DMS153 (cell line): ENCODE measurements around the gene MRPS27.
"Not testable (repeated sequence)": the region's sequence is repeated elsewhere in the genome, so short reads cannot be mapped to it uniquely, and the experiment has no call there.

Source experiments
- DNase-seq: peaks from one replicate; lab custom pipeline; 2025; lab: John Stamatoyannopoulos, UW

Gene MRPS27

DNA sequence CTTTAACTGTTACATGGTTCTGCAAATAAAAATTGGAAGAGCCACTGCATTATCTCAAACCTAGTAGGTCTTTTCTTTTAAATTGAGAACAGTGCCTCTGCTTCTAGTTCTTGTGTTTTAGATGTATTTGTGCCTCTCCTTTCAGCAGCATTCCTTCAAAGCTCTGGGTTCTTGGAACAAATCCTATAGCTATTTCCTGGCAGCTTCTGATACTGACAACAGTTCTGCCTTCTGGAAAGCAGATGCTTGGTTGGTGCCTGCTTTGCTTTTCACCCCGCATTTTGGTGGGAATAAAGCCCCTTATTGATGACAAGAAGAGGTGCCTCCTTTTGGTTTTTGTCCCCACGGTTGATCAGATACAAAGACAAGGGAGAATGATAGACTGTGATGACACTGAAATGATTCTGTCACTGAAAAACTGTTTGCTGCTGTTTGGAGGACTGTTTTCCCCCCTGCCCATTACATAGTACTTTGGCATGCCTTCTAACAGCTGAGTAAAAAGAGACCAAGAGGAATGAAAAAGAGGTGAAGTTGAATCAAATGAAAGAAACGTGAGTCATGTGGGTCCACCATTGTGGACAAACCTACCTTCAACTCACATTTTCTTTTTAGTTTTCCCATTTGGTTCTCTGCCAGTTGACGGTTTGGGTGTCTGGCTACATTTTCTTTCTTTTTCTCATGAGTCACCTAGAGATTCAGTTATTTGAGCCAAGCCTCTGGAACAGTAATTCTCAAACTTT is 5.7 kb upstream of the MRPS27 start:
- DNase-seq: no peak

DNA sequence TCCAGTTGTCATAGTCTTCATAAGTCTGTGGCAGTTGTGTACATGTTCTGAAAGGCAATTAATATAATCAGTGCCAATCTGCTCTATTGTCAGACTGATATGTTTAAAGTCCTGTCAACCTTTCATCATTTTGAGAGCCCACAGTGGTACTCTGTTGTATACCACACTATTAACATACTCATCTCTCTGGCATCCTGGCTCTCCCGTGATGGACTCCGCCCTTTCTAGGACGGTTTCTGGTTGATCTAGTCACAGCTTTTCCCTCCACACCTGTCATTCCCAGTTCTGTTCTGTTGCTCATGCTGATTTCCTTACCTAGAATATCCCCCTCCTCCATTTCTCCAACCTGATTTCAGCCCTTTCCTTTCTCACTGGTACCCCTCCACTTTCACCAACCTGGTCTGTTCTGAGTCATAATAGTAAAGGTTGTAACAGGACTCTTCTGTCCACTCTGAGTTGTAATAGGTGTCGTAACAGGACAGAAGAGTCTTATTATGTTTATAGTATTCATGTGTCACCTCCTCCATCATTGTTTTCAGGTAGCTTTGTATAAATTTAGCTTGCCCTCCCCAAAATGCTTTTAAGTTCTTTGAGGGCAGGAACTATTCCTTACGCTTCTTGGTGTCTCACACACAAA is 4.3 kb upstream of the MRPS27 start:
- DNase-seq: no peak

- not testable (repeated sequence) for DNase-seq
These were observed 535 bp downstream of the MRPS27 start for GRCh38 chr5:72319435-72319975.

DNA sequence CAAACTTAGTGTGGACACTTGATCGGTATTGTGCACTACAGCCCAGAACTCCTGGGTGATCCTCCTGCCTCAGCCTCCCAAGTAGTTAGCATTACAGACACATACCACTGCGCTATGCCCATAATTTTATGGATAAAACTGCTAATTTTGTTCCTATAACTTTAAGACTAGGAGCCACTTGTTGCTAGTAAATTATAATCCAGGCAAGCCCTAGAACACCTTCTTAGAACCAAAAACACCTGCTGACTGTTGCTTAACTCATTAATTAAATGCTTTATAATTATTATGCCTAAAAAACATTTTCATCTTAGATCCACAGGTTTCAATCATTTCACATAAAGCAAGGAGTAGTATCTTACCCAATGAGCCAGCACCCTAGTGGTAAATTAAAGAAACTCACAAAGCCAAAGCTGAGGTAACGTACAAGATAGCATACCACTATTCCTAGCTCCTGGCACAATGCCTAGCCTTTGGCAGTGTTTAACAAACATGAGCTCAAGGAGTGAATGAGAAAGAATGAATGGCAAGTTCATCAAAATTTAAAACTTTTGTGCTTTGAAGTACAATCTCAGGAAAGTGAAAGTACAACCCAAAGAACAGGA is 5.4 kb downstream of the MRPS27 start:
- DNase-seq: no peak

- no peak for DNase-seq
These were observed 6.9 kb downstream of the MRPS27 start for GRCh38 chr5:72313141-72313540.

- no peak for DNase-seq
These were observed 11.2 kb downstream of the MRPS27 start for GRCh38 chr5:72308853-72309191.

DNA sequence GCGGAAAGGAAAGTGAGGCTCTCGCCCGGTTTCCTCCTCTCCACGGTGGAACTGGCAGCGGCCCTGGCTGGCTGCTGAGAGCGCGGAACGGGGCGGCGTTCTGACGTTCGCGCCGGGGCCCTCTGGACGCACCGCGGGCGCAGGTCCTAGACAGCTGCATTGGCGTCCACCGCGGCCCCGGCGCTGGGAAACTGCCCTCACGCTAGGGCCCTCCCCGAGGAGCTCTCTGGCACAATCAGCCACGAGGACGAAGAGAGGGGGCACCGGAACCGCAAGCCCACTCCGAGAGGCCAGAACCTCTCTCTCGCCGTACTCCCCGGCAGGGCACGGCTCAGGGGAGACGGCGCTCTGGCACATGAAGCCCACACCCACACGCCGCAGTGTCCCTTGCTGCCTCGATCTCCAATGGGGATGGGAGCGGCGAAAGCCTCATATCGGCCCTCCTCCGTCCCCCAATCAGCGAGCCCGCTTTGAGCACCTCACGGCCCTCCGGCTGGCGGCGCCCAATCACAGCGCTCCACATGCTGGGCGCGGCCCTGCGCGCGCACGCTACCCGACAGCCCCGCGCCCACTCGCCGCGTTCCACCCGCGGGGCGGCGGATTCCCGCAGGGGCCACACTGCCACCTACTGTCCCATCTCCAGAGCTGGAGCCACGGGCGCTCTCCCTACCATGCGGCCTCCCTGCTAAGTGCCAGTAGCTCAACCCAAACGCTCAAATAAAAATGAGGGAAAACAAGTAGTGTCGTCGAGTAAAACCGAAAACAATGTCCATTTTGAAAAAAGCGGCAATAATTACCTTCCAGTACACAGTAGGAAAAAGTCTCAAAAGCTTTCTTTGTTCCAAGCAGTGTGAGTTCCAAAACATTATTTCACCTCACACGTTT is 11.8 kb downstream of the MRPS27 start:
- peak; percentile 81 for DNase-seq

- no peak for DNase-seq
These were observed 12.5 kb downstream of the MRPS27 start for GRCh38 chr5:72307573-72307967.

DNA sequence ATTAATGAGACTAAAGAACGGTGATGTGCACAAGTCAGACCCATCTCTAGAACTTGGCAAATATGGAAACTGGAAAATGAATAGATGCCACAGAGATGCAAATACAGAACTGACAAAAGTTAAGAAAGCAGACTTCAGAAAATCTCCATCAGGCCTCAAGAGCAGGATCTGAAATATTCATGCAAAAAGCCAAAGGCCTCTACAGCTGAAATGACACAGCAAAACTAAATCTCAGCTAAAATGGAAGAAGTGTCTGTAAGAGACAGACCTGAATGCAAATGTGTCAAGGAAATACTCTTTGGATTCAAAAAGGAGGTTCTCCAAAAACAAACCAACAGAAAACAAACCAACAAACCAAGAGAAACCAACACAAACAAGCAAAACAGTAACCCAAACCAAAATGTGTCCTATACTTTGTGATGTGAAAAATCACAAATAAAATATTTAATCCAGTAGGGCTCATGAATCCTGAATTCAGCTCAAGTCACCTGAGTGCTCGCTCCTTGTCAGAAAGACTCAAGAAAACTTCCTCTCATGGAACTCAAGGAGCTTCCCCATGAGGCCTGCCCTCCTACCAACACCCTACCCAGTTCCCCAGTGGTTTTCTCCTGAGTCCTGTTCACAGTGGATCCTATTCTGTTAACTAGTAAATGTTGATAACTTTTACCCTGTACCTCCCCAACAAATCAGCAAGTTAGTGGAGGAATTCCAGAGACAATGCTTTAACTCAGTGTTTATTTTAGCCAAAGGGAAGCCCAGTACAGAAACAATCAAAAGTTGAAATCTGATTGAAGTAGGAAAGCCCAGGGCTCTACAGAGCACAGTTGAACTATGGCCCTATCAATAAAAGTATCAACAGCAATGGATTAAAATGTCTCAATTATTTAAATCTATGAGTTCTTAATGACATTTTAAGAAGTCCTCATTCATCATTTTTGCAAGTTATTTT is 14.6 kb downstream of the MRPS27 start:
- no peak for DNase-seq

- DNase-seq: no peak
These were observed 17.9 kb downstream of the MRPS27 start for GRCh38 chr5:72302171-72302570.

- DNase-seq: no peak
These were observed 18.5 kb downstream of the MRPS27 start for GRCh38 chr5:72301557-72301956.

GRCh38 chr5:72300590-72301339 is 19.3 kb downstream of the MRPS27 start:
- no peak for DNase-seq

DNA sequence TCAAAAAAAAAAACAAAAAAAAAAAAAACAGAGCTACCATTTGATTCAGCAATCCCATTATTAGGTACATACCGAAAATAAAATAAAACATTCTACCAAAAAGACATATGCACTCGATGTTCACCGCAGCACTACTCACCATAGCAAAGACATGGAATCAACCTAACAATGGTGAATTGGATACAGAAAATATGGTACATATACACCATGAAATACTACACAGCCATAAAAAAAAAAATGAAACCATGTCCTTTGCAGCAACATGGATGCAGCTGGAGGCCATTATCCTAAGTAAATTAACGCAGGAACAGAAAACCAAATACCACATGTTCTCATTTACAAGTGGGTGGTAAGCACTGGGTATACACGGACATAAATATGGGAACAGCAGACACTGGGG is 21.3 kb downstream of the MRPS27 start:
- no peak for DNase-seq

DNA sequence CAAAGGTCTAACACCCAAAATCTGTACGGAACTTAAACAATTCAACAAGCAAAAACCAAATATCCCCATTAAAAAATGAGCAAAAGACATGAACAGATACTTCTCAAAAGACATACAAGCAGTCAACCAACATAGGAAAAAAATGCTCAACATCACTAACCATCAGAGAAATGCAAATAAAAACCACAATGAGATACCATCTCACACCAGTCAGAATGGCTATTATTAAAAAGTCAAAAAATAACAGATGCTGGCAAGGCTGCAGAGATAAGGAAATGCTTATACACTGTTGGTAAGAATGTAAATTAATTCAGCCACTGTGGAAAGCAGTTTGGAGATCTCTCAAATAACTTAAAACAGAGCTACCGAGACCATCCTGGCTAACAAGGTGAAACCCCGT is 21.9 kb downstream of the MRPS27 start:
- not testable (repeated sequence) for DNase-seq

DNA sequence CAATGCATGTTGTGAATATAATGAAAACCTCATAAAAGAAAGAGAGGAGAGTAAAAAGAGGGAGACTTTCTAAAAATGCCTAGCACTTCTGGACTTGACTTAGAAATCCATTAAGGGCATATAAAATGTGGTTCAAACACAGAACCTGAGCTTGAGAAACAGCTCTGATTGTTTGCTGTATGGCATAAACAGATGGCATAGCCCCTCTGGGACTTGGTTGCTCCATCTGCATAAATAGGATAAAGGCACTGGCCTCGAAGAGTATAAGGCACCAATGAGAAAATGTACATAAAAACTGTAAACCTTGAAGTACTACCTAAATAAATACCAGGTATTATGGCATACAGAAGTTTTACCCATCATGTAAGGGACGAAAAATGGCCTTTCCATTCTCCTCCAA is 23.8 kb downstream of the MRPS27 start:
- DNase-seq: peak; percentile 35

GRCh38 chr5:72295539-72295938 is 24.5 kb downstream of the MRPS27 start:
- DNase-seq: peak; percentile 71

GRCh38 chr5:72294473-72294872 is 25.6 kb downstream of the MRPS27 start:
- DNase-seq: no peak

DNA sequence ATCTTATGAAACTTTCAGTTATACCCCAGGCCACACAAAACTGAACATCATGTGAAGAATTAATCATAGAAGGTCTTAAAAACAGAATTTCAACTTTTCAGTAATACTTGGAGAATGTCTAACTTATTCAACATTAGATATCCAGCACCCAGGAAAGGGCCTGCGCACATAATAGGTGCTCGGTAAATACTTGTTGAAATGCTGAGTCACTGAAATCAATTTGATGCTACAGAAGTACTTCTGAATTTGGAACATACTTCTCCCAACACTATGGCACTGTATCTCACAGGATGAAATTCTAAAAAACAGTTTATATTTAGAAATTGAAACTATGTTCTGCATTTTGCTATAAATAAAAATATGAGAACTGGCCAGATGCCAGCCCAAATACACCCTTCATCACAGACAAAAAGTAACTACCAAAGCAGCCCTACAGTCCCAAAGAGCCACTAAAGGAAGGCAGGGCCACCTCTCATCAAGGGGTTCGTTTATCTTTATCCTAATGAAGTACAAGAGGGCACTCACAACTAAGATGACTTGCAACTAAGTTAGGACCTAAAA is 26.5 kb downstream of the MRPS27 start:
- DNase-seq: no peak

- no peak for DNase-seq
These were observed 27.6 kb downstream of the MRPS27 start for GRCh38 chr5:72292411-72292810.

GRCh38 chr5:72291601-72292000 is 28.4 kb downstream of the MRPS27 start:
- DNase-seq: no peak
